GM19099 (cell line): ENCODE results near the gene OSBP2.

Experiments
- POLR2A ChIP-seq: IDR thresholded peaks from 3 replicates; pipeline ENCODE4 v1.6.1; 2011; ENCODE audit warnings: low read depth; ENCODE audit not compliant: insufficient read length; ENCODE audit errors: extremely low read depth

Gene OSBP2

DNA sequence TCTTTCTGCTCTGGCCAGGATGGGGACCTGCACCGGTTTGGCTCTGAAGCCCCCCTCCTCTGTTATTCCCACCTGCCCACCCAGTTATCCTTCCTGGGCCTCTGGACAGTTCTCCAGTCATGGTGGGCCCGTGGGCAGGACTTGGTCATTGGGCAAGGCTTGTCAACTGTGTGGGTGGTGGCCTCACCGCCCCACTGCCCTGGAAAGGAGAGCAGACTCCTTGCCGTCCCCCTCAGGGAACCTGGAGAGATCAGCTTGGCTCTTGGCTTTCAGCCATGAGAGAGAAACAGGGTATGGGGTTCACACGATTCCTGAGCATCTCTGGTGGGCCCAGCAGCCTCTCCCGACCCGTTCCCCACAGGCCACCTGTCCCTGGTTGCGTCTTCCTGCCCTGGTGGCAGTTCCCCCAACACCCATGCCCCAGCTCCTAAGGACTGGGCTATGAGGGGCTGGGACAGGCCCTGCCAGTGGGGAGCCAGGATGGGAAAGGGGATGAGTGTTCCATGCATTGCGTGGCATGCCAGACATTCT is 181.6 kb downstream of the OSBP2 start:
- no peak for TF ChIP-seq POLR2A

DNA sequence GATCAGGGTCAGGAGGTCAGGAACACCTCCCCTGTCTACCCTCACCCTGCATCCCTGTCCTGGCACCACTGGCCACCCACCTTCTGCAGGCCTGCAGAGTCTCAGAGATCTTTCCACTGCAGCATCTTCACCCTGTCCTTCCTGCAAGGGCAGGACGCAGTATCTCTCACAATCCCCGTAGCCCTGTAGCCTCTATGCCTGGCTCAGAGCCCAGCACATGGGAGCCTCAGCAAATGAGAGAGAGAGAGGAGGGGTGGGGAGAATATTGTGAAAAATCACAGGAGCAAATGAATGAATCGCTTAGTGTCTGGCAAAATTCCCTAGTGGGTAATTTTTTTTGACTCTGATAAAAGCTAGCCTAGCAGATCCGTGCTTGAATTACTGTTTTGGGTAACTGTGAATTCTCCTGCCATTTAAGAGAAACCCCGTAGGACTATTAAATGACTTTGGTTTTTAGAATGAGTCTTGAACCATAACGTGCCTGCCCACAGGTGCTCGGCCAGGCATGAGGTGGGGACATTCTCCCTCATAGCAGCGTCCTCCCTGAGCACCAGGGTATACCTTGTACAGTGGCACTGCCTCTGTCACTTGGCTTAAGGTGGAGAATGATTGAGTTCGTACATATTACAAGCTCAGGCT is 182.4 kb downstream of the OSBP2 start:
- no peak for TF ChIP-seq POLR2A

DNA sequence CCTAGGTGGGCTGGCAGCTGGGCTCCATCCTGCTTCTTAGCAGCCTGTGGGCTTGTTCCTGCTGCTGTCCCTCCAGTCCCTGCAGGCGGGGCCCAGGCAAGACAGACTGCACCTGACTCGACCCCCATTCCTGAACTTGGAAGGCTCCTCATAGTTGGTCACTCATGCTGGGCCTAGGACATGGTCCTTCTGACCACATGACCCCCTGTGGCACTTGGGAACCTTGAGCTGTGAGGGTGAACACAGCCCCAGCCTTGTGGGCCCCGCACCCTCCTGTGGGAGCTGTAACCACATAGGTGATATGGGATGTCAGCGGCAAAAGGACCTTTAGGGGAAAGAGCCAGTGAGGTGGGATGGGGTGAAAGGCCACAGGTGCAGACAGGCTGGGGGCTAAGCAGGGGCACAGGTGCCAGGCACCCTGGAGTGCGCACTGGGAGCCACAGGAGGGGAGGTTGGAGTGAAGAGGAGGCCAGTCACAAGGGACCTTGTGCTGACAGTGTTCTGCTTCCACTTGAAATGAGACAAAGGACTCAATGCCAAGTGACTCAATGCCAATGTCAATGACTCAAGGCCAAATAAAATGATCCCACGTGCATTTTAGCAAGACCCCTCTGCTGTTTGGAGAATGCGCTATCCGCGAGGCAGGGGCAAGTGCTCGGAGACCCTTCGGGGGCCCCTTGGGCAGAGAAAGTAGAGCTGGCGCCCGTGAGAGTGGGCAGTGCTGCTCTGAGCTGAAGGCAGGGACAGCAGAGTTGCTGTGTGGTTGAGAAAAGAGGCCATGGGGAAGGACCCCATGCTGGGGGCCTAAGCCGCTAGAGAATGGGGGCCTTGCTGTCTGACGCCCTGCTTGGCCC is 183.2 kb downstream of the OSBP2 start:
- no peak for TF ChIP-seq POLR2A

- TF ChIP-seq POLR2A: no peak
These were observed 184.1 kb downstream of the OSBP2 start for GRCh38 chr22:30878516-30879414.

DNA sequence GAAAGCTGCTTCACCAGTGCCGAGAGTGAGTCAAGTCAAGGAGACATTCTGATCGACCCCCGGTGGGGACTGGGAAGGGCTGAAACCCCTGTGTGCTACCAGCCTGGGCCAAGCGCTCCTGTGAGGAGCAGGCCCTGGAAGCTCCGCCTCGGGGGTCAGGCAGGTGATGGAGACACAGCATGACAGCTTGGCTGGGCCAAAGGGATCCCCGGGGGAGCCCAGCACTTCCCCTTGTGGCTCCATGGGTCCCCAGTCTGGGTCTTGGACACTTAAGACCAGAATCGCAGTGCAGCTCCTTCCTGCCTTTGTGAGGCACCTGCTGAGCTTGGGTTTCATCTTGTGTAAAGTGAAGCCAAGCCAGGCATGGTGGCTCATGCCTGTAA is 184.7 kb downstream of the OSBP2 start:
- TF ChIP-seq POLR2A: no peak

GRCh38 chr22:30880181-30880601 is 185.5 kb downstream of the OSBP2 start:
- TF ChIP-seq POLR2A: no peak

DNA sequence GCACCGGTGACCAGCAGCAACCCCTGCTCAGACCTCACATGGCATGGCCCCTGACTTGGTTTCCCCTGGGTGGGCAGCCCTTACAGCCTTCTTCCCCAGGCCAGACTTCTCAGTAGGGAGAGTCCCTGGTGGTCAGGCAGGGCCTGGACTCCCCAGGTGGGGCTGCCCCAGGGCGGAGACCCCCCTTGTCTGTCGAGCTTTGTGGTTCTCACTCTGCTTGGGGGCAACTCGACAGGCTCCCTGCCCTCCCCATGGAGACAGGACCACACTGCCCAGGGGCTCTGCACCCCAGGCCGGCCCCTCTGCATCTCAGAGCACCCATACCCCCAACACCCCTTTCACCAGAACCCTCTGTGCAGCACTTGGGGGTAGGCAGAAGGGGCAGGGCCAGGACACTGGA is 186.2 kb downstream of the OSBP2 start:
- no peak for TF ChIP-seq POLR2A

- no peak for TF ChIP-seq POLR2A
These were observed 186.9 kb downstream of the OSBP2 start for GRCh38 chr22:30881361-30882183.

DNA sequence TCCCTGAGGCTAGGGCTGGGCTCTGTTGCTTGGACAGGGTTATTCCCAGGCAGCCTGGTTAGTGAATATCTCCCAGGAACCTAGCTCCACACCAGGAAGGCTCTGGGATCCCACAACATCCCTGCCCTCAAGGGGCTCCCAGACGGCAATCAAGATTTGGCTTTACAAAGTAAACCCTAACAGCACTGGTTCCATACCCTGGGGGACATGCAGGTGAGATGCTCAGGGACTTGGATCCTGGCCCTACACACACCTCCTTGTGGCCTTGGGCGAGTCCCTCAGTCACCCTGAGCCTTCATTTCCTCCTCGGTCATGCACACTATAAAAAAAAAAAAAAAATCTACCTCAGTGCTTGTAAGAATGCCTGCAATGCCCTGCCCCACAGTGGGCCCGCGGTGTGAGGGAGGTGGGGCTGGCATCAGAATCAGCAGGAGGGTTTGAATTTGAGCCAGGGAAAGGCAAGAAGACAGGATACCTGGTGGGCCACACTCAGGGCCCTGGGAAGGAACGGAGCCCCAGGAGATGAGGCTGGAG is 187.6 kb downstream of the OSBP2 start:
- no peak for TF ChIP-seq POLR2A

GRCh38 chr22:30882974-30883533 is 188.4 kb downstream of the OSBP2 start:
- TF ChIP-seq POLR2A: no peak

- no peak for TF ChIP-seq POLR2A
These were observed 189.0 kb downstream of the OSBP2 start for GRCh38 chr22:30883586-30884145.

- no peak for TF ChIP-seq POLR2A
These were observed 189.7 kb downstream of the OSBP2 start for GRCh38 chr22:30884211-30885000.

DNA sequence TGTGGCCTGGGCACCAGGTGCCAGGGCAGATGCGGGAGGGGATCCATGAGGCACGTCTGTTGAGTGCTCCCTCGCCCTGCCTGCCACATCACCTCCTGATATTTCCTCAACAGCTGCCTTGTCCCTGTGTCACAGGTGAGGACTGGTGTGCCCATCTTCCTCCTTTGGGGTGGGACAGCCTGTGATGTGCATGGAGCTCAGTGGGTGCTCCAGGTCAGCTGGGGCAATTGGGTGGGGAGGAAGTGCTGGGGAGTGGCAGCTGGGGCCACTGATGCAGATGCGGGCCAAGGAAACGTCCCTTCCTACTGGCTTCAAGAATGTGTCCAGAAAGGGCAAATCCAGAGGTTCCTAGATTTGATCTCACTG is 190.3 kb downstream of the OSBP2 start:
- no peak for TF ChIP-seq POLR2A

- TF ChIP-seq POLR2A: no peak
These were observed 190.9 kb downstream of the OSBP2 start for GRCh38 chr22:30885591-30885990.
